GM19328 (cell line): ENCODE data around the gene MUC13.
"Not testable (repeated sequence)": the region's sequence is repeated elsewhere in the genome, so short reads cannot be mapped to it uniquely, and the experiment has no call there.

Experiments
- ATAC-seq: cut with Tn5 transposase; IDR thresholded peaks from one replicate; pipeline ENCODE4 v1.9.1; 2021; ENCODE audit warnings: mild to moderate bottlenecking, moderate library complexity; ENCODE audit not compliant: unreplicated experiment

MUC13 gene, protein sequence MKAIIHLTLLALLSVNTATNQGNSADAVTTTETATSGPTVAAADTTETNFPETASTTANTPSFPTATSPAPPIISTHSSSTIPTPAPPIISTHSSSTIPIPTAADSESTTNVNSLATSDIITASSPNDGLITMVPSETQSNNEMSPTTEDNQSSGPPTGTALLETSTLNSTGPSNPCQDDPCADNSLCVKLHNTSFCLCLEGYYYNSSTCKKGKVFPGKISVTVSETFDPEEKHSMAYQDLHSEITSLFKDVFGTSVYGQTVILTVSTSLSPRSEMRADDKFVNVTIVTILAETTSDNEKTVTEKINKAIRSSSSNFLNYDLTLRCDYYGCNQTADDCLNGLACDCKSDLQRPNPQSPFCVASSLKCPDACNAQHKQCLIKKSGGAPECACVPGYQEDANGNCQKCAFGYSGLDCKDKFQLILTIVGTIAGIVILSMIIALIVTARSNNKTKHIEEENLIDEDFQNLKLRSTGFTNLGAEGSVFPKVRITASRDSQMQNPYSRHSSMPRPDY

DNA sequence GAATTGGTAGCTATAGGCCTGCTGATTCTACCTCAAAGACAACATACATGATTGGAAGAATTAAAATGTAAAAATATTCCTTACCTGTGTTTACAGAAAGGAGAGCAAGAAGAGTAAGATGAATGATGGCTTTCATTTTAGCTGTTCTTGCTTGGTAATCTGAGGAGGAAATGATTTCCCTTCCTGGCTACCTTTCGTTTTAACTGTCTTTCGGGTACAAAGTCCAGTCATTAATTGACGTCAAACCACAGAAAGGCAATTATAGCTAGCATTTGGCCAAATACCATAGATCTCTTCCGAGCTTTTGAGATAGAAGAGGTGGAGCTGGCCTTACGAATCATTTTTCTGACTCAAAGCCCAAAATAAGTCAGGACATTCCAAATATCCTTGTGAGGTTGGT, at the start of gene MUC13:
MUC13 (minus strand) TSS at position 175 of the 400 bp plus-strand sequence; CDS start at position 136, 39 bp downstream.
- ATAC-seq: no peak

DNA sequence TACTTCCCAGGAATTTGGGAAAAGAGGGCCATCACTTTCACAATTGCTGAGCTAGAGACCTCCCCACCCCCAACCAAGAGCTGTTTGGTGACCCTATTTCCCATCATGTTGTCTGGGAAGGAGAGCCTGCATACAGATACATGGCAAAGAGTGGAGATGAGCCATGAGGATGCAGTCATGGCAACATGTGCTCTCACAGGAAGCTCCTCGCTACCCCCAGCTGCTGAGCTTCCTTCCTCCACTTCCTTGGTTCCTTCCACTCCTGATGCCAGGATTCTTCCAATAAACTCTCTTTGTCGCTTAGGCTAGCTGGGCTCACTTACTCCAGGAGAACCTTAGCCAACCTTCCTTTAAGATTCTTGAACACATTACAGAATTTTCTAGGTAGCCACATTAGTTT, 48.3 kb upstream of the MUC13 start:
- ATAC-seq: no peak

DNA sequence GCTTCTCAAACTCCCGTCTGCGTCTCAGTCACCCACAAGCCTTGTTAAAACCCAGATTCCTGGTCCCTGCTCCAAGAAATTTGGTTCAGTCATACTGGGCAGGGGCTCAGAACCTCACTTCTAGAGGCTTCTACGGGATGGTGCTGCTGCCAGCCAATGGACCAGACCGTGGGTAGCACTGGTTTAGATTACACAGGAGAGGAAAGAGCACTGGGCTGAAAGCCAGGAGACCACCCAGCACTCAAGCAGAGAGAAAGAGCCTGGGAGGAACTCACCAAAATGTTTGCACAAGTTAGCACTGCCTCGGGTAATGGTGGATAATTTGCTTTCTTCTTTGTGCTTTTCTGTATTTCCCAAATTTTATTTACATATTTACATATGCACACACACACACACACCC, 46.9 kb upstream of the MUC13 start:
- no peak for ATAC-seq

DNA sequence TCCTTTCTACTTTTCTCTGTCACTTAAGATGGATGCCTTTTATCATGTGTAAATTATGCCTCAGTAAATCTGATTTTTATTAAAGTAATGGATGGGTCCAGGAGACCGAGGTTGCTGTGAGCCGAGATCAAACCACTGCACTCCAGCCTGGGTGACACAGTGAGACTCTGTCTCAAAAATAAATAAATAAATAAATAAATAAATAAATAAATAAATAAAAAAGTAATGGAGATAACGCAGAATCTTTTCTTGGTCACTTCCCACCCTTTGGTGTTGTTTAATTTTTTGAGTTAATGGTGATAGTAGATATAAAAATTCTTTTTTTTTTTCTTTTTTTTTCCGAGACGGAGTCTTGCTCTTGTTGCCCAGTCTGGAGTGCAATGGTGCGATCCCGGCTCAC, 44.1 kb upstream of the MUC13 start:
- ATAC-seq: no peak

DNA sequence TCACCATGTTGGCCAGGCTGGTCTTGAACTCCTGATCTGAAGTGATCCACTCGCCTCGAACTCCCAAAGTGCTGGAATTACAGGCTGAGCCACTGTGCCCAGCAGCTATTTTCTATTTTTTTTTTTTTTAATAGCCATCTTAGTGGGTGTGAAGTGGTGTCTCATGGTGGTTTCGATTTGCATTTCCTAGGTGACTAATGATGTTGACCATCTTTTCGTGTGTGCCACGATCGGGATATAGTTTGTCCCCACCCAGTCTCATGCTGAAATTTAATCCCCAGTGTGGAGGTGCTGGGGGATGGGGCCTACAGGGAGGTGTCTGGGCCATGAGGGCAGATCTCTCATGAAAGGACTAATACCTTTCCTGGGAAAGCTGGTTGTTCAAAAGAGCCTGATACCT, 41.8 kb upstream of the MUC13 start:
- no peak for ATAC-seq

DNA sequence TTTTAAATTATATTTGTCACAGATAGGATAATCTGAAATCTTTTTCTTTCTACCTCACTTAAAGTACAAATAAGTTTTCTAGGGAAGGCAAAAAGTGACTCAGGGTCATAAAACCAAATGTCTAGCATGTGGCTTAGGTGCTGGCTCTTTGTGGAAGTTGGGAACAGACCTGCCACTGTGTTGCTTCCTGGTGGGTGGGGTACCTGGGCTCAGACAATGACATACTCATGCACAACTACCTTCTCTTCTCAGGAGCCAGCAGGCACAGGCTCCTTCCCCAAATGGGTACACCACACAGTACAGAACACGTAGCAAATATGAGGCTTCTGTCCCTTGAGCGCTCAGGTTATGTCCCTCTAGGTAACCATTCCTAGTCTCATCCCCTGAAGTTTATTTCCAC, 40.1 kb upstream of the MUC13 start:
- ATAC-seq: no peak

DNA sequence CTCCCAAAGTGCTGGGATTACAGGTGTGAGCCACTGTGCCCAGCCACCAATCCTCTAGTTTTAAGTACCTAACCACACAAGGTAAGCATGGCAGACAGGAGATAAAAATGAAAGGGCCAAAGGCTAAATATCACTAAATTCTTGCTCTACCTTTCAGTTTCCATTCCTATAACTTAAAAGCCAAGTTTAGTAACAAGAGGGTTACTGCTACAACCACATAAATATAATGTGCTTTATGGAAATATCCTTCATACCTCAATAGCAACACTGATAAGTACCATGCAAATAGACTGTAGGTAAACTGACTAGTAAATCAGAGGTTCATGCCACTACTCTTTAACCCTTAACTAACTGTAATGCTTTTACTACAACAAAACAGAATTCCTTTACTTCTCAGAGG, 38.7 kb upstream of the MUC13 start:
- ATAC-seq: no peak

DNA sequence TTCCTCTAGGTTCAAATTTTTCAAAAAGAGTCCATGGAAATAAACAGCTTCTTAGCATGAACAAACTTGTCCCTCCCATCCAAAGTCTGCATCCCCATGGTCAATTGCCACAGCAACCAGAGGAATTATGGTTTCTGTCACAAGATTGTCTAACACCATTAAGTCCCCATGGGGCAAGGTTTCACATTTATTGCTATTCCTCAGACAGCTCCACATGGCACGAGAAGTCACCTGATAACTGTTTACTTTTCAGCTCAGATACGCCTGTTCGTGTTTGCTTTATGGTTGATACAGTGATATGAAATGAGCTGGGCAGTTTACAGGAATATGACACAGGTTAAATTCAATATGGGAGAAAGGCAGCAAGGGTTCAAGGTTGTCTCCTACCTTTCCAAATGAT, 37.9 kb upstream of the MUC13 start:
- ATAC-seq: no peak

DNA sequence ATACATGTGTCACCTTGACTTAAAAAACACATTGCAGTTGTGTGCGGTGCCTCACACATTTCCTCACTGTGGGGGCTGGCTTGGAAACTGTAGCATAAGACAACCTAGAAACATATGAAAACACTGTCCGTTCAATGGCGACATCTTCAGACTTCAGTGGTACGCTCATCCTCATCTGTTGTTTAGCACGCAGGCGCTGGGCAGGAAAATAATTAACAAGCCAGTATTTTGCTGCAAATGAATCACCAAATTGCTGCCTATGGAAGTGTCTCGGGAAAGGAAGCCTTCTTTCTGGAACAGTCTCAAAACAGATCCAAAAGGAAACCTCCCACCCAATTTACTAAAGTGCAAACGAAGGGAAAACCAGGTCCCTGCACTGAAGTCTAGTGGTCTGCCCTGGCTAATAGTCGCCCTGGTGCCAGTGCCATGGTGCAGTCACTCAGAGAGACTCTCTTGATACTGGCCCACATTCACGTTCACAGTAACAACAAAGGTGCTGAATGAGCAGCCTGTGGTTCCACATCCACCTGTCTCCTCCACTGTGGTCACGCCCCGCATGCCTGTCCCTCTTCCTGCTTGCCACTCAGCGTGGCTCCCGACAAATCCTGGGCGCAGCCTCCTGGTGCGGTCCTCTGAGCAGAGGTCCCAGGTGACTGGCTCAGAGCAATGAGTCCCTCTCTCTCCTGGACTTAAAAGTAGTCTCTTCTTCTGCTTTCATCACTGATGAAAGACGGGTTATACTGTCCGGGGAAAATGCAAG, 35.6 kb upstream of the MUC13 start:
- ATAC-seq: no peak

DNA sequence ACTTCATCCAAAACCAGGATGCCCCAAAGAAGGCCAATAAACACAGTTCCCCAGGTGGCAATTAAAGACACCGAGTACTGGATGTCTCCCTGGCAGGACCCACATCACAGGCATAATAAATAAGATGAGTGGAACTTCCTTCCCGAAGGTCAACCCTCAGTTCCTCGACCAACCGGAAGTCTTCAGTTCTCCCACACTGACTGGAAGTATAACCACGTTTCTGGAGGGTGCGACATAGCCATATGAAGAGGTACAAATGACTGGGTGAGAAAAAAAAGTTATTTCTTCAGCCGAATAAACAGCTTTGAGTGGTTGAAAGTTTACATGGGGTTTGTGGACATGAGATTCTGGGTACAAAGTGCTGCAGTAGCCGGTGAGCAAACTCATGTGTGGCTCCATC, 34.6 kb upstream of the MUC13 start:
- no peak for ATAC-seq

DNA sequence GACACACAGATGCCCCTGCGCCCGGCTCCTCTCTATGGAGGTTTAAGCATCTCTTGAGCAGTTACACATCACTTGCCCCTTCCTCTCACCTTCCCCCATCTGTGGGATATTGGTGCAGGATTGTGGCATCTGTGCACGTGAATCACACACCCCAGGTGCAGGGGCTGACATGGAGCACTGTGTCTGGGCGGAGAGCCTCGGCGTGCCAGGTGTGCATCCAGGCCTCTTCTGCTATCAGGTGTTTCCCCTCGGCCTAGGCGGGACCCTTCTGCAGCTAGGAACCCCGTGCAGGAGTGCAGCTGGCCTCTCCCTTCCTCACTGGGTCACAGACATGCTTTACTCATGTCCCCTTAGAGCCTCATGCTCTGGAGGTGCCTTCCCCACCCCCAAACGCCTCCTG, 33.4 kb upstream of the MUC13 start:
- ATAC-seq: no peak

DNA sequence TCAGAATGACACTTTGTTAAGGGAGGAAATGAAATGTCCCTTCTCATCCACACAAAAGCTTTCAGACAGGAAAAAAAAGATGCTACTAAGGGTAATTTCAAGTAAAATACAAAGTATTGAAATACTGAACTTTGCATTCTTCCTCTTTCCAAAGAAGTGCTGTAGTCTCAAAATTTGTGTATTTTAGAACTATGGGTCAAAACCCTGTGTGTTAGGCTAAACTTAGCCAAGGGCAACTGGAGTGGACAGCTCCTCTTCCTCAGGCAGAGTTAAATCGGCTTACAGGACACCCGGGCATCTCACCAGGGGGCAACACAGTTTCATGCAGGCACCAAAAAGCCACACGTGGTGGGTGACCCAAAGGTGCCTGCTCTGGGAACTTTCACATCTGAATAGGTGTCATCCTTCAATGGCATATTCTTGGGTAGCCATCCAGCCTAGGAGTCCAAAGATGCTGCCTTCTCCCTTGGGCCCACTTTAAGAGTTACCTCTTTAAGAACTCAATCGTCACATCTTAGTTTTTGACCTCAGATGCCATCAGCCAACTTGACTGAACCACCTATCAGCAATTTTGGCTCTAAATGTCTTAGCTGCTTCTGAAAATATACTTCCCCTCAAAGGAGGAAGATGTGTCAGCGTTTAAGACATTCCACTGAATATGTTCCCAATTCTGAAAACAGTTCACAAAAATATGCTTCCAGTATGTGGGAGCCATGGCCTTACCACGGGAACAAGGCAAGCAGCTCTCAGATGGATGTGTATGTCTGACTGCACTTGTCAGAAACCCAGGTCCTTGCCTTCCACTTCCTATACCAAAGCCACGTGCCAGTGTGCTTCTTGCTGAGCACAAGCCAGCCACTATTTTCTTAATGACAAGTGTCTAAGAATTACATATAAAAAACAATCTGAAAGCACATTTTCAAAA, 32.2 kb upstream of the MUC13 start:
- ATAC-seq: no peak

DNA sequence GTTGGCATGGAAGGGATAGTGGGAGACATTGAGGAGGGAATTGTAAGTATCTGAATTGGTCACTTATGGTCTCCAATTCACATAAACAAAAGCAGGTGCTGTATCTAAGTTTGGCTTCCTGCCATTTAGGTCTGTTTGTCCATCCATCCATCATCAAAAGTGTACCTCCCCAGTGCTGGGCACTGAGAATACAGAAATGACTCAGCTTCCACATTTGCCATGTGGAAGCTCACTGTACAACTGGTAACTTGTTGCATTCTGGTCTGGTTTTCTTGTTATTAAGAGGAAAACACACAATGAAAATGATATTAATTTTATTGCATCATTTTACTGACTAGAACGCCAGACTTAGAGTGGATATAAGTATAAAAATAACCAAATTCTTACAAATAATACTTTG, 30.9 kb upstream of the MUC13 start:
- ATAC-seq: no peak

DNA sequence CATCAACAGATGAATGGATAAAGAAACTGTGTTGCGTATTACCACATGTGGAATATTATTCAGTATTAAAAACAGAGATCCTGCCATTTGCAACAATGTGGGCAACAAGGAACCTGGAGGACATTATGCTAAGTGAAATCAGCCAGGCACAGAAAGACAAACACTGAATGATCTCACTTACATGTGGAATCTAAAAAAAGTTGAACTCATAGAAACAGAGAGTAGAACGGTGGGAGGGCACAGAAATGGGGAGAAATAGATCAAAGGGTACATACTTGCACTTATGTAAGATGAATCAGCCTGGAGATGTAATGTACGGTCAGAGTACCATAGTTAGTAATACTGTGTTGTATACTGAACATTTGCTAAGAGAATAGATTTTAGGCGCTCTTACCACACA, 29.8 kb upstream of the MUC13 start:
- ATAC-seq: no peak

DNA sequence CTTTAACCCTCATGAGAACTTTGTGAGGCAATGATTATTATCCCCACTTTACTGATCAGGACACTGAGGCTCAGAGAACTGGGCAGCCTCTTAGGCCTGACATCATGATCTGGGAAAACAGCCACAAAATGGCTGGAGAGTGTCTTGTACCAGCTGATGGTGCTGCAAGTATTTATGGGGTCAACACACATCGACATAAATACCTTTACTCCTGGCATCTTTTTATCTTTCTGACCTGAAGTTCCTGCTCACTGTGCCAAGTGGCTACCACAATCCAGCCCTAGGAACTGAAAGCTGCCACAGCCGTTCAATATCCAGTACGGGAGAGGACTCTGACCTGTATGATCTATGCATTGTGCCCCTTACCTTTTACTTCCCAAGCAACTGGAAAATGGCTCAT, 29.2 kb upstream of the MUC13 start:
- ATAC-seq: no peak

DNA sequence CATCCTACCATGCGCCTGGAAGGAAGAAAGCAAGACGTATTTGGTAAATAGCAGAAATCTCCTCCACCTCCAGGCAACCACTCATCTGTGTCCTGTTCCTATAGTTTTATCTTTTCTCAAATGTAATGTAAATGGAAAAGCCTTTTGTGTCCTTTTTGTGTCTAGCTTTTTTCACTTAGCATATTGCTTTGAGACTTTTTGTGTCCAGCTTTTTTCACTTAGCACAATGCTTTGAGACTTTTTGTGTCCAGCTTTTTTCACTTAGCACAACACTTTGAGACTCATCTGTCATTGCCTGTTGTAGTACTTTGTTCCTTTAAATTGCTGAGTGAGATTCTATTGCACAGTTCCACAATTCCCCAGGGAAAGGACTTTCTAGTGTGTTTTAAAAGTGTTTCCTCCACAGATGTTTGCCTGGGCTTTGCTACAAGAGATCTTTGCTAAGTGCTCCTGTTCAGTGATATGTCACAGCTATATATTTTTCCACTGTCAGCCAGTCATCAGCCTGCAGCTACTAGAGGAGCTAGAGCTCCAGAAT, 27.9 kb upstream of the MUC13 start:
- ATAC-seq: no peak

DNA sequence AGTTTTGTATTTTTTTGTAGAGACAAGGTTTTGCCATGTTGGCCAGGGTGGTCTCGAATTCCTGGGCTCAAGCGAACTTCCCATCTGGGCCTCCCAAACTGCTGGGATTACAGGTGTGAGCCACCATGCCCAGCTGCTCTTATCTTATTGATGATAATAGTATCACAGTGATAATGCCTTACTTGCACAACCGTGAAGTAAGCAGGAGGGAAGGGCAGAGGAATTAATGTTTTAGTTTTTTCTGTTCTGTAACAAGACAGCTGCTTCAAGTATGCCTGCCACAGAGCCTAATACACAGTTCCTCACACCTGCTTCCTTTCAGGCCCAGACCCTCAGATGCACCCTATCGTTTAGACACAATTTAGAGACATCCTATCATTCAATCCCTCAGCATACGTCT, 26.1 kb upstream of the MUC13 start:
- no peak for ATAC-seq

DNA sequence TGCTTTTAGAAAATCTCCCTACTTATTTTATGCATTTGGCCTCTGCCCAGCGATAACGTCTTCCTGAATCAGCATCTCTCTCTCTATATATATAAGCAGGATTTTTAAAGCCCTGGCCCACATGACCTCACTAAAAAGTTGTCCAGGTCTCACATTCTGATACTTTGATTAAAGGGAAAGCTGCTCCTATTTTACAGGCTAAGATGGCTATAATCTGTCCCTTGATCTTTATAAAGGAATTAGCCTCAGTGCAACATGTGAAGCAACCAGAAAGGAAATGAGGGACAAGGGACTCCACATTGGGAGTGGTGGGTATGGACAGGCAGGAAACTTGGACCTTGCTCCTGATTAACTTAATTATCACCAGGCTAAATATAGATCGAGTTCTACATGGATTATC, 25.6 kb upstream of the MUC13 start:
- ATAC-seq: no peak

DNA sequence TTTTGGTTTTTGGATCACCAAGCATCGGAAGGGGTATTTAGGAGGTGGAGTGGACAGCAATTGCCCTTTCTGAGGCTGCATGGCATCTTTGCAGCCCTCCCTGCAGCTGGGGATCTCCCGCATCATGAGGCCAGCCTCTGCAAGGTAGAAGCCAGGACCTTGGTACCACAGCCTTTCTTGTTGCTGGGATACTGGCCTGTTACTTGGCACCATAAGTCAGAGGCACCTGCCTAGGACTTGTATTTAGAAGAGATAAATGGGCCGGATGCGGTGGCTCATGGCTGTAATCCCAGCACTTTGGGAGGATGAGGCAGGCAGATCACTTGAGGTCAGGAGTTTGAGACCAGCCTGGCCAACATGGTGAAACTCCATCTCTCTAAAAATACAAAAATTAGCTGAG, 23.4 kb upstream of the MUC13 start:
- not testable (repeated sequence) for ATAC-seq

DNA sequence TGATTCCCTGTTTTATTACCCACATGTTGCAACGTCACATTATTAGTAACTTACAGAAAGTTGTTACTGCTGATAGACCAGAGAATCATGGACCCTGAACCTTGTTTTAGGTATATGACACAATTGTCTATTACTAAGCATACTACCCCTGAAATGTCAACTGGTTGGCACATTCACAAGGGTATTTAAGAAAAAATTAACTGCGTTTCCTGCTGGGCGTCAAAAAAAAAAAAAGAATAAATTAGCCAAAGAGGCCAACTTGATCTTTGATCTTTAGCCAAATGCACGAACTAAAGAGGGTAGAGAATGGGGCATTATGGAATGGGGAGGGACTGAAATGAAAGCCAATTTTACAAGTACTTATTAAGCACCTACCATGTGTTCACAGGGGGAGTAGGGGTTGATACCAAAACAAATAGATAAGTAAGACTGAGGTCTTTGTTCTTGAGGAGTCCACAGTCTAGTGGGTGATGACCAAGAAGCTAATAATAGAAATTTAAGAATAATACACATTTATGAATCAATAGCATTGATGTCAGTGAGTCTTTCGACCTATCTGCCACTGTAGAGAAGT, 17.8 kb upstream of the MUC13 start:
- no peak for ATAC-seq
